Stimulated activated CD8-positive, alpha-beta memory T cell treated with anti-CD3 and anti-CD28 coated beads, Interleukin-15, amount 100 ng/mL, for 4 hours (primary cell): ENCODE measurements around the gene ZNF839.
"Not testable (repeated sequence)": the region's sequence is repeated elsewhere in the genome, so short reads cannot be mapped to it uniquely, and the experiment has no call there.

Experiments used
- DNase-seq, 2 donors: peaks; one replicate each; pipeline ENCODE4 v3.0.0-alpha.2; 2020; ENCODE audit warnings: low read depth in 2 of 2

The ZNF839 gene

GRCh38 chr14:102314242-102315011, 5.1 kb upstream of the ZNF839 start:
- DNase-seq, result peak; percentile 59 to 62

GRCh38 chr14:102315121-102315520, 4.4 kb upstream of the ZNF839 start:
- no peak for DNase-seq

GRCh38 chr14:102316338-102316742, 3.2 kb upstream of the ZNF839 start:
- DNase-seq, result no peak

- DNase-seq, result peak; percentile 83 to 88
Measured at GRCh38 chr14:102316743-102317563, 2.6 kb upstream of the ZNF839 start.

GRCh38 chr14:102317564-102318248, 1.8 kb upstream of the ZNF839 start:
- no peak for DNase-seq

- DNase-seq, result no peak
Measured at GRCh38 chr14:102318781-102319276, 717 bp upstream of the ZNF839 start.

GRCh38 chr14:102320033-102320660, 601 bp downstream of the ZNF839 start:
- DNase-seq, result peak; percentile 30 to 39

GRCh38 chr14:102320671-102321455, 1.3 kb downstream of the ZNF839 start:
- no peak for DNase-seq

- no peak for DNase-seq
Measured at GRCh38 chr14:102321456-102322422, 2.2 kb downstream of the ZNF839 start.

- DNase-seq, result no peak
Measured at GRCh38 chr14:102323102-102323501, 3.6 kb downstream of the ZNF839 start.

- DNase-seq, result no peak
Measured at GRCh38 chr14:102325791-102326345, 6.3 kb downstream of the ZNF839 start.

- DNase-seq, result no peak
Measured at GRCh38 chr14:102326583-102326982, 7.0 kb downstream of the ZNF839 start.

GRCh38 chr14:102329381-102329780, 9.8 kb downstream of the ZNF839 start:
- DNase-seq, result not testable (repeated sequence)

GRCh38 chr14:102330806-102331205, 11.3 kb downstream of the ZNF839 start:
- no peak for DNase-seq

GRCh38 chr14:102333390-102333789, 13.8 kb downstream of the ZNF839 start:
- DNase-seq, result no peak

- no peak for DNase-seq
Measured at GRCh38 chr14:102333795-102334705, 14.5 kb downstream of the ZNF839 start.

- no peak for DNase-seq
Measured at GRCh38 chr14:102335163-102335562, 15.6 kb downstream of the ZNF839 start.

- DNase-seq, result no peak
Measured at GRCh38 chr14:102338724-102339123, 19.2 kb downstream of the ZNF839 start.
